Activated CD4-positive, CD25-positive, alpha-beta regulatory T cell treated with anti-CD3 and anti-CD28 coated beads, Interleukin-2, amount 50 U/mL, for 72 hours (primary cell): Measurements from ENCODE around the gene ST3GAL2.
"Not testable (repeated sequence)": the region's sequence is repeated elsewhere in the genome, so short reads cannot be mapped to it uniquely, and the experiment has no call there.

ENCODE experiments used
- DNase-seq: peaks from one replicate; pipeline ENCODE4 v3.0.0; 2021

Gene ST3GAL2

GRCh38 chr16:70466805-70467076 lies 27.8 kb upstream of the ST3GAL2 start:
- DNase-seq: no peak

GRCh38 chr16:70465999-70466804 lies 27.3 kb upstream of the ST3GAL2 start:
- no peak for DNase-seq

- DNase-seq: no peak
These were observed 24.3 kb upstream of the ST3GAL2 start for GRCh38 chr16:70463235-70463634.

- no peak for DNase-seq
These were observed 21.9 kb upstream of the ST3GAL2 start for GRCh38 chr16:70460737-70461261.

GRCh38 chr16:70457446-70458166 lies 18.7 kb upstream of the ST3GAL2 start:
- no peak for DNase-seq

- no peak for DNase-seq
These were observed 17.0 kb upstream of the ST3GAL2 start for GRCh38 chr16:70455910-70456309.

GRCh38 chr16:70454222-70455034 lies 15.5 kb upstream of the ST3GAL2 start, which contains the start of gene FCSK:
TSS of gene FCSK (plus strand) at chr16:70454595. CDS start at chr16:70463191, 8,596 bp downstream.
- DNase-seq: peak; percentile 73

- no peak for DNase-seq
These were observed 15.0 kb upstream of the ST3GAL2 start for GRCh38 chr16:70453892-70454221.

GRCh38 chr16:70453117-70453891 lies 14.4 kb upstream of the ST3GAL2 start:
- DNase-seq: no peak

GRCh38 chr16:70451004-70451340 lies 12.1 kb upstream of the ST3GAL2 start:
- not testable (repeated sequence) for DNase-seq

- not testable (repeated sequence) for DNase-seq
These were observed 11.5 kb upstream of the ST3GAL2 start for GRCh38 chr16:70450142-70451003.

GRCh38 chr16:70448075-70448474 lies 9.2 kb upstream of the ST3GAL2 start:
- no peak for DNase-seq

- no peak for DNase-seq
These were observed 5.6 kb upstream of the ST3GAL2 start for GRCh38 chr16:70444249-70445063.

- DNase-seq: no peak
These were observed 3.4 kb upstream of the ST3GAL2 start for GRCh38 chr16:70442344-70442743.

GRCh38 chr16:70441406-70441990 lies 2.6 kb upstream of the ST3GAL2 start:
- no peak for DNase-seq

GRCh38 chr16:70440009-70440692 lies 1.3 kb upstream of the ST3GAL2 start:
- DNase-seq: no peak

GRCh38 chr16:70438585-70438968 lies 323 bp downstream of the ST3GAL2 start:
- DNase-seq: no peak

GRCh38 chr16:70437582-70438557 lies 1.0 kb downstream of the ST3GAL2 start:
- DNase-seq: no peak
